Adrenal gland (tissue), 5 donors: Measurements from ENCODE around the gene LIMA1.

Source experiments
- POLR2A ChIP-seq, 2 donors: fragments of 450-650 bp; IDR thresholded peaks; one replicate each; pipeline ENCODE4 v1.6.1; 2017; ENCODE audit warnings: antibody characterized with exemption in 2 of 2, mild to moderate bottlenecking in 2 of 2, moderate library complexity in 1 of 2
- TF ChIP-seq, protein P1 (sequence below), 6 experiments: fragments of 450-650 bp in 4 of 6; fragments of 200-600 bp in 2 of 6; sonication (generic) in 1 of 6; IDR thresholded peaks; 1 replicate in 5 of 6; 2 replicates in 1 of 6; pipeline versions ENCODE4 v1.5.1 to v1.8.0; 2016 to 2021; ENCODE audit warnings: antibody characterized with exemption in 6 of 6, mild to moderate bottlenecking in 2 of 6, moderate library complexity in 1 of 6
- donor health status: DM: no; HTN: no; CAD: no.

DNA sequence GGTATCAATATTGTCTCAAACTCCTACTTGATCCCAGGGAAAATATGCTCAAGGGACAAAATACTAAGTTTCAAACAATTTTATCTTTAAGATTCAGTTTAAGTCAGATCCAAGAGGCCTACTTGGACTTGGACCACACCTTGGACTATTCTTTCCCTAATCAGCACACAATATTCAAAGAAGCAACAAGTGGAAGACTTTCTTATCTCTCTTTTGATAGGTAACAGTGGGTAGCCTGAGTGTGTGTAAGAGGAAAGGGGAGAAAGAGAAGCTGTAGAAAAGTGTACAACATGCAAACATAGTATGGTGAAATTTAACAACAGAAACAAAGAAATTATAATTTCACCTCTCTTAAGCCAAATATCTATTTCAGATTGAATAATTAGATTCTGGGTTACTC is 122.7 kb downstream of the LIMA1 start:
- TF ChIP-seq, protein P1, sequence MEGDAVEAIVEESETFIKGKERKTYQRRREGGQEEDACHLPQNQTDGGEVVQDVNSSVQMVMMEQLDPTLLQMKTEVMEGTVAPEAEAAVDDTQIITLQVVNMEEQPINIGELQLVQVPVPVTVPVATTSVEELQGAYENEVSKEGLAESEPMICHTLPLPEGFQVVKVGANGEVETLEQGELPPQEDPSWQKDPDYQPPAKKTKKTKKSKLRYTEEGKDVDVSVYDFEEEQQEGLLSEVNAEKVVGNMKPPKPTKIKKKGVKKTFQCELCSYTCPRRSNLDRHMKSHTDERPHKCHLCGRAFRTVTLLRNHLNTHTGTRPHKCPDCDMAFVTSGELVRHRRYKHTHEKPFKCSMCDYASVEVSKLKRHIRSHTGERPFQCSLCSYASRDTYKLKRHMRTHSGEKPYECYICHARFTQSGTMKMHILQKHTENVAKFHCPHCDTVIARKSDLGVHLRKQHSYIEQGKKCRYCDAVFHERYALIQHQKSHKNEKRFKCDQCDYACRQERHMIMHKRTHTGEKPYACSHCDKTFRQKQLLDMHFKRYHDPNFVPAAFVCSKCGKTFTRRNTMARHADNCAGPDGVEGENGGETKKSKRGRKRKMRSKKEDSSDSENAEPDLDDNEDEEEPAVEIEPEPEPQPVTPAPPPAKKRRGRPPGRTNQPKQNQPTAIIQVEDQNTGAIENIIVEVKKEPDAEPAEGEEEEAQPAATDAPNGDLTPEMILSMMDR (IDR thresholded peaks at IDR 0.05), result no peak
- no peak for TF ChIP-seq POLR2A (IDR thresholded peaks at IDR 0.05)
